ENCODE measurements around the gene CHKA.
A peak's percentile ranks its signal among the peaks of the same experiment; 100 is the strongest.

CHKA gene

GRCh38 chr11:68012044-68012842, 108.9 kb downstream of the CHKA start:
- DNase-seq: no peak

- DNase-seq: no peak
Observed at GRCh38 chr11:68011051-68011943, 109.9 kb downstream of the CHKA start.

GRCh38 chr11:68010090-68011041, 110.8 kb downstream of the CHKA start, which contains the start of gene ALDH3B1:
Gene ALDH3B1 (plus strand): TSS chr11:68010327. CDS start chr11:68015298, 4,971 bp downstream.
- DNase-seq: no peak

DNA sequence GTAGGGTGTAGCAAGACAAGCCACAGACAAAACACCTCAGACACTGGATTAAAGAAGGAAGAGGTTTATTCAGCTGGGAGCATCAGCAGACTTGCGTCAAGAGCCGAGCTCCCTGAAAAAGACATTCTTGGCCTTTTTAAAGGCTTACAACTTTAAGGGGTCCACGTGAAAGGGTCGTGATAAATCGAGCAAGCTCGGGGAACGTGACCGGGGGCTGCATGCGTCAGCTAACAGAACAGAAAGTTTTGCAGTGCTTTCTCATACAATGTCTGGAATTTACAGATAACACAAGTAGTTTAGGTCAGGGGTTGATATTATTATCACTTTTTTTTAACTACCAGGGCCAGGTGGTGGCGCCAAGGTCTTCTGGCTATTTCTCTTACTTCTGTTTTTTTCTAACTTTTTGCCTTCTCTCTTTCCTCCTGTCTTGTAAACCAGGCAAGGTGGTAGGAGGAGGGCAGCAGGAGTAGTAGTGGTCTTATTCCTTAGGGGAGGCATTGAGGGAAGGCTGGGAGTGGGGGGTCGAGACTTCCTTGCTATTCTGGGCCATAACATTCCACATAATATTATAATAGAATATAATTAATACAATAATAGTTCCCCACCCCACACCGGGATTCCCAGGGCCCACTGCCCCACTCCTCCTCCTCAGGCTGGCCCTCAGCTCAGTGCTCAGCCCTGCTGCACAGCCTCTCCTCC, 111.6 kb downstream of the CHKA start:
- no peak for DNase-seq

- no peak for DNase-seq
Observed at GRCh38 chr11:68008381-68009337, 112.5 kb downstream of the CHKA start.

DNA sequence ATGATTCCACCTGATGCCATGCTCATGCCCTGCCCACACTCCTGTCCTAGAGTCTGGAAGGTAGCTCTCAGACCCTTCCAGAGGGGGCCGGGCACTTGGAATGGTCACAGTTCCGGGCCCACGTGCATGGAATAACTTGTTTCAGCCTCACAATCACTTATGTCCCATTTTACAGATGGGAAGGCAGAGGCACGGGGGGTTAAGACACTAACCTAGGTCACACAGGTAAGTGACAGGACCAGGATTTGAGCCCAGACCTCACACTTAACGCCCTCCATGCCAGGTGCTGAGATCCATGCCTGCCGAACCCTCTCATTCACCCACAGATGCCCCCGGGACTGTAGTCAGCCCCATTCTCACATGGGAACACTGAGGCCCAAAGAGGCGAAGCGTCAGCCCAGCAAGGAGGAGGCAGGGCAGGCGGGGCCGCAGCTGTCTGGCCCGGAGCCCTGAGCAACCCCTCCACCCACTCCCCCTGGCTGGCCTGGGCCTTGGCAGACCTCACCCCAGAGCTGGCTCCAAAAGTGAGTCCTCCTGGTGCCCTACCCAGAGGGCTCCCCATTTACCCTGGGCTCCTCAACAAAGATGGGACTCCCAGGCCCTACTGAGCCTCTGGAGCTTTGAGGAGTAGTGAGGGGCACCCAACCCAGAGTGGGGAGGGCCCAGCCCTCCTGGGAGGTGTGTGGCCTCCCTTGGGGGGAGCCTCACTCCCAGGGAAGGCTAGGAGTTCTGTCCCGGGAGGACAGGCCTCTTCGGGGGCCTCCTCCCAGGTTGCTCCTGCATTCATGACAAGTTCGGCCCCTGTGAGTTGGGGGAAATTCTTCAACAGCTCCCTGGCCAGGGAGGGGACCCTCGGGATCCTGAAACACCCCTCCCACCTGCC, 113.4 kb downstream of the CHKA start:
- DNase-seq: no peak

- no peak for DNase-seq
Observed at GRCh38 chr11:68006606-68007166, 114.5 kb downstream of the CHKA start.

DNA sequence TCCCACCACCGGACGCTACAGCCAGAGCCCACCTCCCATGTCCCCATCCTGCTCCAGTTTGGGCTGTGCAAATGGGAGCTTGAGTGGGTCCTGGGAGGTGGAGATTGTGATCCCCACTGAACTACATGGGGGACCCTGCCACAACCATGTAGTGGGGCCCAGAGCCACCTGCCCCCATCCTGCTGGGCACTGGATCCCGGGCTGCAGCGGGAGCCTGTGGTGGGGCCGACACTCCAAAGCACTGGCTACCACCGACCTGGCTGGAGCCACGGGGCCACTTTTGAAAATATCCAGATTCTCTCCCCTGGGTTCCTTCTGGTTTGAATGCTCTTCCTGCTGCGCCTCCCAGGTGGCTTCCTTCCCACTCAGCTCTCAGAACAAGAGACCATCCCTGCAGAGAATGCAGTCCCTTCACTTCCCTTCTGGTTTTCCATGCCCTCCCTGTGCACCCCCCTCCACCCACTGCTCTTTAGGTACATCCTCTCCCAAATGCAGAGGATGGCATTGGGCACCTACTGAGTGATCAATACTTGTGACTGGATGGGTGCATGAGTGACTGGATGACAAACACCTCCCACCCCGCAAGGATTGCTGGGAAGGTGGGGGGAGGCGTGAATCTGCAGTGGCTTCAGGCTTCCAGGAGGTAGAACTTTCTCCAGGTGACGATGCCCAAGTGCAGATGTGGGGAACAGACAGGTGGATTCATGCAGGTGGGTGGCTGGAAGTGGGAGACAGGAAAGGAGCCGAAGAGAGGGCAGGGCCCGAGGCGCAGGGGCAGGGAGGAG, 116.4 kb downstream of the CHKA start:
- no peak for DNase-seq

- DNase-seq: peak; percentile 87
Observed at GRCh38 chr11:68003846-68004550, 117.2 kb downstream of the CHKA start, which contains the start of gene UNC93B1. Gene UNC93B1 (minus strand): TSS chr11:68004097. CDS start chr11:68004043, 54 bp downstream.

- peak; percentile 59 for DNase-seq
Observed at GRCh38 chr11:68002938-68003845, 118.0 kb downstream of the CHKA start.

All from stimulated activated CD8-positive, alpha-beta memory T cell treated with anti-CD3 and anti-CD28 coated beads, Interleukin-4, amount 100 ng/mL, for 48 hours (primary cell).